Measurements from ENCODE around the gene MUC15. TPM values are rescaled to one million over a fixed set of nuclear protein-coding genes. Genes with fewer than 3 reads are reported as not detected.

MUC15 gene
- total and polyA plus RNA-seq, 10 of the 15 experiments (the other 5 are each of a cell fraction or from before 2014, with no cell fraction given): 0.03 to 0.86 (median 0.09) TPM; not detected in 6

GRCh38 chr11:26608507-26609146, 36.6 kb upstream of the MUC15 start:
- peaks cover 4% of the 10 kb centered on the region; the same call in 1 of the 2 replicates for H3K4me1 ChIP-seq (ENCODE audit: control insufficient read depth, insufficient read depth, low read length)
- H3K79me2 ChIP-seq (ENCODE audit: control insufficient read depth, insufficient read depth, low read length): no peaks in the 10 kb centered on the region
- CTCF ChIA-PET: interaction anchor here (0.9 to 2.1 kb wide), 4 partner anchors 13 to 137 kb away, joined by 3 to 9 read pairs (median 3); no protein-coding TSS in a partner anchor
- H3K4me3 ChIP-seq: no peak overlapping the region
- in situ Hi-C loops (cut with MboI) (no loop called here), intact Hi-C loops (cut with micrococcal nuclease; ENCODE audit: unreplicated experiment) (loop anchor here (2.0 kb wide), 2 partner anchors 24 to 40 kb away; no protein-coding TSS in a partner anchor)
- peak overlapping the region; percentile 11; the same call in 1 of the 2 replicates for H3K4me2 ChIP-seq (ENCODE audit: control insufficient read depth, insufficient read depth)
- H2AFZ ChIP-seq (ENCODE audit: control insufficient read depth, low read depth, low read length): peak overlapping the region; percentile 28
- no peak for FAIRE-seq
- no peaks in the 10 kb centered on the region for H3K36me3 ChIP-seq (ENCODE audit: control insufficient read depth in 2 of 2, insufficient read depth in 2 of 2, low read length in 1 of 2)
- WGBS (ENCODE audit: insufficient coverage, insufficient replicate concordance, low lambda C conversion rate, missing lambda C conversion rate): 10% methylated on average over 9 of the region's 9 CpGs
- POLR2A ChIA-PET: interaction anchor here (0.8 to 1.2 kb wide), 4 partner anchors 23 to 62 kb away, joined by 3 to 4 read pairs (median 3); no protein-coding TSS in a partner anchor
- H4K20me1 ChIP-seq (ENCODE audit: control insufficient read depth, insufficient read depth): no peaks in the 10 kb centered on the region
- peak overlapping the region; percentile 58 for H3K27ac ChIP-seq (ENCODE audit: control insufficient read depth, insufficient read depth)
- no peak for DNase-seq (ENCODE audit: low read depth, low spot score)
- no peaks in the 10 kb centered on the region for H3K27me3 ChIP-seq (replicated peaks in 1 of 2; ENCODE audit: control insufficient read depth in 2 of 2, insufficient read depth in 2 of 2, low read length in 1 of 2)
- H3K9me3 ChIP-seq (replicated peaks; ENCODE audit: control insufficient read depth, insufficient read depth, low read length): no peaks in the 10 kb centered on the region; the same call in 1 of the 3 replicates
- no TSS peak for BruUV-seq (replicated peaks)
- RAD21 ChIA-PET (ENCODE audit: unreplicated experiment): interaction anchor here (1.0 to 2.0 kb wide), 13 partner anchors 11 to 60 kb away, joined by 3 to 14 read pairs (median 4); partner anchors contain the start of gene MUC15
- SMC1A ChIA-PET (ENCODE audit: uncharacterized antibody, unreplicated experiment): interaction anchor here (0.9 to 3.9 kb wide), 15 partner anchors 12 to 59 kb away, joined by 3 to 20 read pairs (median 3); no protein-coding TSS in a partner anchor
- H3K9ac ChIP-seq (ENCODE audit: control insufficient read depth, insufficient read depth, low read length): no peak overlapping the region; the same call in 1 of the 2 replicates
- peak; percentile 66 for ATAC-seq
- 0 out of 2 replicates have a peak, but pooled peaks have one; percentile 26 for TF ChIP-seq ZNF24 (IDR thresholded peaks at IDR 0.05)
- TF ChIP-seq RCOR1 (conservative IDR thresholded peaks at IDR 0.05; ENCODE audit: low read depth, low read length): 0 out of 2 replicates have a peak, but pooled peaks have one; percentile 8
- 0 out of 2 replicates have a peak, but pooled peaks have one; percentile 63 for TF ChIP-seq LARP7 (IDR thresholded peaks at IDR 0.05)
- no peak for TF ChIP-seq MEF2A (IDR thresholded peaks at IDR 0.05; ENCODE audit: insufficient read depth, low read depth, low read length)
- no peak for TF ChIP-seq ASH2L (IDR thresholded peaks at IDR 0.05; ENCODE audit: borderline replicate concordance, low read depth)
- TF ChIP-seq ZNF687 (IDR thresholded peaks at IDR 0.05): peak; percentile 23; the same call in 1 of the 2 replicates
- TF ChIP-seq PBX3 (IDR thresholded peaks at IDR 0.05; ENCODE audit: insufficient replicate concordance, low read depth, low read length): no peak
- no peak; the same call in 1 of the 2 replicates for TF ChIP-seq IKZF1 (conservative IDR thresholded peaks at IDR 0.05)
- no peak for TF ChIP-seq BCL11A (IDR thresholded peaks at IDR 0.05; ENCODE audit: low read depth, low read length)
- no peak for TF ChIP-seq REST (IDR thresholded peaks at IDR 0.05; ENCODE audit: low read depth, low read length)
- no peak for TF ChIP-seq BCL3 (IDR thresholded peaks at IDR 0.05; ENCODE audit: borderline replicate concordance, insufficient read depth, low read depth, low read length, poor library complexity, severe bottlenecking)
